IPS-18a (cell line): ENCODE results near the gene BLVRB.
"Not testable (repeated sequence)": the region's sequence is repeated elsewhere in the genome, so short reads cannot be mapped to it uniquely, and the experiment has no call there.

ENCODE experiments used
- H3K27ac ChIP-seq: one replicate; pipeline ENCODE4 v1.5.1; 2013; ENCODE audit warnings: low read length
- H3K27me3 ChIP-seq: one replicate; pipeline ENCODE4 v1.6.1; 2013; ENCODE audit warnings: mild to moderate bottlenecking, low read length; ENCODE audit not compliant: control insufficient read depth, insufficient read depth
- H3K36me3 ChIP-seq: one replicate; pipeline ENCODE4 v1.6.1; 2013; ENCODE audit warnings: low read depth, low read length; ENCODE audit not compliant: control insufficient read depth
- H3K4me1 ChIP-seq: one replicate; pipeline ENCODE4 v1.6.1; 2013; ENCODE audit warnings: low read depth, low read length; ENCODE audit not compliant: control insufficient read depth
- H3K4me3 ChIP-seq: one replicate; pipeline ENCODE4 v1.5.1; 2013; ENCODE audit warnings: low read length
- H3K9ac ChIP-seq: one replicate; pipeline ENCODE4 v1.6.1; 2013; ENCODE audit warnings: mild to moderate bottlenecking, low read length, moderate library complexity
- H3K9me3 ChIP-seq: one replicate; pipeline ENCODE4 v1.6.1; 2013; ENCODE audit warnings: low read depth, low read length; ENCODE audit not compliant: control insufficient read depth

The BLVRB gene

DNA sequence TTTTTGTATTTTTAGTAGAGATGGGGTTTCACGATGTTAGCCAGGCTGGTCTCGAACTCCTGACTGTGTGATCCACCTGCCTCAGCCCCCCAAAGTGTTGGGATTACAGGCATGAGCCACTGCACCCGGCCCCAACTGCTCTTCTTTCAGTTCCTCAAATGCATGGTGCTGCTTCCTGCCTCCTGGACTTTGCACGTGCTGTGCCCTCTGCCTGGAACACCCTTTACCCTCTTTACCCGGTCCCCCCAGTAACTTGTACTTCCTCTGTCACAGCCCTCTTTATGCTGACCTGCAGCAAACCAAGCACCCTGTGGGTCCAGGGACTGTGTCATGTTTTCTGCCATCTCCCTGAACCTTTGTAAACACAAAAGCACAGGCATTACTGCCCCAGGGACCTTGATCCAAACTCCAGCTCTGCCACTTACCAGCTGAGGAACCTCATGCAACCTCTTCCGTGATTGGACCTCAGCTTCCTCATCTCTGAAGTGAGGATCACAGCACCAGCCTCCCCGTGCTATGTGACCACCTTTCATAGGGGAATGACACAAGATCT lies 3.8 kb downstream of the BLVRB start:
- Histone ChIP-seq H3K4me1 (peaks cover 5% of the 10 kb centered on the region), H3K27me3 (peaks cover 14% of the 10 kb centered on the region), H3K9ac (no peak overlapping the region), H3K4me3 (no peak overlapping the region), H3K9me3 (no peaks in the 10 kb centered on the region), H3K36me3 (no peaks in the 10 kb centered on the region), H3K27ac (no peak overlapping the region)

DNA sequence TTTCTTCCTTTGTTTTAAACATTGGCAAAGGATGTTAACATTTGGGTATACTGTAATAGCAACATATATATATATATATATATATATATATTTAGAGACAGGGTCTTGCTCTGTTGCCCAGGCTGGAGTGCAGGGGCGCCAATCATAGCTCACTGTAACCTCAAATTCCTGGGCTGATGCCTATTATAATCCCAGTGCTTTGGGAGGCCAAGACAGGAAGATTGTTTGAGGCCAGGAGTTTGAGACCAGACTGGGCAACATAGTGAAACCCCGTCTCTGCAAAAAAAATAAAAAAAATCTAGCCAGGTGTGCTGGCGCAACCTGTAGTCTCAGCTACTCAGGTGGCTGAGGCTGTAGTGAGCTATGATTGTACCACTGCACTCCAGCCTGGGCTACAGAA lies 5.4 kb downstream of the BLVRB start:
- Histone ChIP-seq H3K9ac (no peak overlapping the region), H3K4me1 (no peaks in the 10 kb centered on the region), H3K9me3 (no peaks in the 10 kb centered on the region), H3K4me3 (no peak overlapping the region), H3K36me3 (no peaks in the 10 kb centered on the region), H3K27me3 (peaks cover 5% of the 10 kb centered on the region), H3K27ac (no peak overlapping the region)

DNA sequence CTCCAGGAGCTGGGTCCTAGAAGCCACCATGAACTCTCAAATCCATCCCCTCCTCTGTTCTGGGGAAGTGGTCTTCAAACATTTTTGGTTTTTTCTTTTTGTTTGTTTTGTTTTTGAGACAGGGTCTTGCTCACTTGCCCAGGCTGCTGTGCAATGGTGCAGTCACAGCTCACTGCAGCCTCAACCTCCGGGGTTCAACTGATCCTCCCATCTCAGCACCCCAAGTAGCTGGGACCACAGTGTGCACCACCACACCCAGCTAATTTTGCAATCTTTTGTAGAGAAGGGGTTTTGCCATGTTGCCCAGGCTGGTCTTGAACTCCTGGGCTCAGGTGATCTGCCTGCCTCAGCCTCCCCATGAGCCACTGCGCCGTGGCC lies 7.0 kb downstream of the BLVRB start:
- Histone ChIP-seq H3K27ac (no peak overlapping the region), H3K27me3 (no peaks in the 10 kb centered on the region), H3K4me3 (no peak overlapping the region), H3K36me3 (no peaks in the 10 kb centered on the region), H3K9ac (no peak overlapping the region), H3K4me1 (no peaks in the 10 kb centered on the region), H3K9me3 (no peaks in the 10 kb centered on the region)

DNA sequence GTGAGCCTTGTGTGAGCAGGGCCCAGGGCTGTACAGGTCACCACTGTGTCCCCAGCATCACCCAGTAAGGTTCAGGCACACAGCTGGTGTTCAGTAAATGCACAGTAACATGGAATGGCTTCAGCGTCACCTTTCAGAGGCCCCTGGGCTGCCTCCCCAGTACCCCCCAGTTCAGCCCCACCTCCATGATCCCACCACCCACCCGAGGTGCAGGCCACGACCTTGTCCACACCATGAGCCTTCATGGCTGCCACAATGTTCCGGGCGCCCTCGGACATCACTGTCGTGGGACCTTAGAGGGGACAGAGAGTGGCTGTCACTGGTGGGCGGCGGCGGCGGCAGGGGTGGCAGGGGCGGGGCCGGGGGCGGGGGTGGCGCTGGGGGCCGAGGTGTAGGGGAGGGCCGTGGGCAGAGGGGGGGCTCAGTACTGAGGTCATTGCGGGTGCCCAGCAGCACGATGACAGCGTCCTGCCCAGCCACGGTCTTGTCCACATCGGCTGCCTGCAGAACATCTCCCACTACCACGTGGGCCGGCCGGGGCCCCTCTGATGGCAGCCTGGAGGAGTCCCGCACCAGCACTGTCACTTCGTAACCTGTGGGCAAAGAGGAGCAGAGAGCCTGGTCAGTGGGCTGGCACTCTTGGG lies 7.5 kb downstream of the BLVRB start:
- no peak overlapping the region for H3K4me3 ChIP-seq
- H3K27me3 ChIP-seq: no peaks in the 10 kb centered on the region
- H3K9me3 ChIP-seq: no peaks in the 10 kb centered on the region
- no peaks in the 10 kb centered on the region for H3K4me1 ChIP-seq
- no peak overlapping the region for H3K9ac ChIP-seq
- no peak overlapping the region for H3K27ac ChIP-seq
- H3K36me3 ChIP-seq: no peaks in the 10 kb centered on the region

DNA sequence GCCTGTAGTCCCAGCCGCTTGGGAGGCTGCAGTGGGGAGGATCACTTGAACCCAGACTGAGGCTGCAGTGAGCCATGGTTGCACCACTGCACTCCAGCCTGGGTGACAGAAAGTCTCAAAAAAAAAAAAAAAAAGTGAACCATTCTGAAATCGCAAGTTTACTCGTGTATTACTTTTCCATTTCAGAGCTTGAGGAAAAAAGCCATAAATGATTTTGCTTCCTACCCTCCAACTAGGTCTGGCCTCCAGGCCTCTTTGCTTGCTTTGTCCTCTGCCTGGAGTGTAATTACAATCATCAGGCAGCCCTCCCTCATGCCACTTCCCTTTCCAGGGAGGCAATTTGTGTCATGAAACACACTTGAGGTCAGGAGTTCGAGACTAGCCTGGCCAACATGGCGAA lies 8.5 kb downstream of the BLVRB start:
- H3K27ac ChIP-seq: no peak overlapping the region
- no peak overlapping the region for H3K9ac ChIP-seq
- no peak overlapping the region for H3K4me3 ChIP-seq
- no peaks in the 10 kb centered on the region for H3K4me1 ChIP-seq
- no peaks in the 10 kb centered on the region for H3K27me3 ChIP-seq
- no peaks in the 10 kb centered on the region for H3K36me3 ChIP-seq
- no peaks in the 10 kb centered on the region for H3K9me3 ChIP-seq

DNA sequence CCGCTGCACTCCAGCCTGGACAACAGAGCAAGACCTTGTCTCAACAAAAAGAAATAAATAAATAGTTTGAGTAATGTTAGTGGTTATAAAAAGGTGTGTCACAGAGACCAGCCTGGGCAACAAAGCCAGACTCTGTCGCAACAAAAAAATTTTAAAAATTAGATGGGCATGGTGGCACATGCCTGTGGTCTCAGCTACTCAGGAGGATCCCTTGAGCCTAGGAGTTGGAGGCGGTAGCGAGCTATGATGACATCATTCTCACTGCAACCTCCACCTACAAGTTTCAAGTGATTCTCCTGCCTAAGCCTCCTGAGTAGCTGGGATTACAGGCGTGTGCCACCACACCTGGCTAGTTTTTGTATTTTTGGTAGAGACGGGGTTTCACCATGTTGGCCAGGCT lies 11.6 kb downstream of the BLVRB start:
- H3K4me3 ChIP-seq, H3K9ac ChIP-seq, H3K9me3 ChIP-seq, H3K27ac ChIP-seq, H3K27me3 ChIP-seq, H3K36me3 ChIP-seq, H3K4me1 ChIP-seq: not testable (repeated sequence)

DNA sequence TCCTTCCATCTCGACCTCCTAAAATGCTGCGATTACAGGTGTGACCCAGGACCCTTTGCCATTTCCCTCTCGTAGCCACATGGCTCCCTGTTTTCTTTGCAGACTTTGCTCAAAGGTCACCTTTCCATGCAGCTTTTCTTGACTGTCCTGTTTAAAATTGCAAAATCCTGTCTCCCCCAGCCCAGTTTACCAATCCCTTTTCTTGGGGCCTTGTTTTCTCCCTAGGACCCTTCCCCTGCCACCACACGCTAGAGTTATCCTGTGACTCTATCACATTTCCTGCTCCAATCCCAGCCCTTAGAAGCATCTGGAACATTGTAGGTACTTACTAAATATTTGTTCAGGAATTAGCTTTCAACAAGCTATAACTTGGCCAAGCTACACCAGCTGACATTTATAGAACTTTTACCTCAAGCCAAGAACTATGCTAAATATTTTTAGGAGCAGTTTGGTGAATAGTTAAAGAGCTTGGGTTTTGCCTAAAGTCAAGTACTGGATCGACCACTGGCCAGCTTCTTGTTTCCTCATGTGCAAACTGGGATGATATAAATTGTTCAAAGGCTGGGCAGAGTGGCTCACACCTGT lies 12.3 kb downstream of the BLVRB start:
- Histone ChIP-seq H3K9me3 (no peaks in the 10 kb centered on the region), H3K9ac (no peak overlapping the region), H3K27ac (no peak overlapping the region), H3K4me3 (no peak overlapping the region), H3K27me3 (no peaks in the 10 kb centered on the region), H3K36me3 (no peaks in the 10 kb centered on the region), H3K4me1 (no peaks in the 10 kb centered on the region)

DNA sequence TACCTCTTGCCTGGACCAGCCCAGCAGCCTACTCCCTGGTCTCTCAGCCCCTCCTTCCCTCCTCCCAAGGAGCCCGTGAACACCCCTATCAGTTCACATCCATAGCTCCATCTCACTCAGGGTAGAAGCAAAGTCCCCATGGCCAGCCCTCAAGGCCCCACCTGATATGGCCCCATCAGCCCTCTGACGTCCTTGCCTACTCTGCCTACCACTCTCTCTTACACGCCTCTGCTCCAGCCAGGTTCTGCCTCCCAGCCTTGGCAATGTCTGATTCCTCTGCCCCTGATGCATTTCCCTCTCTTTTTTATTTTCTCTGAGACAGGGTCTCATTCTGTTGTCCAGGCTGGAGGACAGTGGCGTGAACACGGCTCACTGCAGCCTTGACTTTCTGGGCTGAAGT lies 13.5 kb downstream of the BLVRB start:
- Histone ChIP-seq H3K36me3 (no peaks in the 10 kb centered on the region), H3K9ac (no peak overlapping the region), H3K27ac (no peak overlapping the region), H3K4me1 (no peaks in the 10 kb centered on the region), H3K27me3 (no peaks in the 10 kb centered on the region), H3K4me3 (no peak overlapping the region), H3K9me3 (no peaks in the 10 kb centered on the region)

DNA sequence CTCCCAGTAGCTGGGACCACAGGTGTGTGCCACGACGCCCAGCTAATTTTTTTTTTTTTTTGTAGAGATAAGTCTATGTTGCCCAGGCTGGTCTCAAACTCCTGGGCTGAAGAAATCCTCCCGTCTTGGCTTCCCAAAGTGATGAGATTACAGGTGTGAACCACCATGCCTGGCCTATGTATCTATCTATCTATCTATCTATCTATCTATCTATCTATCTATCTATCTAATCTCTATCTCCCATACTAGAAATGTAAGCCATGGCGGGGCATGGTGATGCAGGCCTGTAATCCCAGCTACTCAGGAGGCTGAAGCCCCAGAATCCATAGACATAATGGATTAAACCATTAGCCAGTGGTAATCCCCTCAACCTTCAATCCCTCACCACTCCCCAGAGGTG lies 14.9 kb downstream of the BLVRB start:
- Histone ChIP-seq H3K9ac (no peak overlapping the region), H3K4me3 (no peak overlapping the region), H3K27me3 (no peaks in the 10 kb centered on the region), H3K4me1 (peaks cover 7% of the 10 kb centered on the region), H3K27ac (no peak overlapping the region), H3K36me3 (no peaks in the 10 kb centered on the region), H3K9me3 (no peaks in the 10 kb centered on the region)

DNA sequence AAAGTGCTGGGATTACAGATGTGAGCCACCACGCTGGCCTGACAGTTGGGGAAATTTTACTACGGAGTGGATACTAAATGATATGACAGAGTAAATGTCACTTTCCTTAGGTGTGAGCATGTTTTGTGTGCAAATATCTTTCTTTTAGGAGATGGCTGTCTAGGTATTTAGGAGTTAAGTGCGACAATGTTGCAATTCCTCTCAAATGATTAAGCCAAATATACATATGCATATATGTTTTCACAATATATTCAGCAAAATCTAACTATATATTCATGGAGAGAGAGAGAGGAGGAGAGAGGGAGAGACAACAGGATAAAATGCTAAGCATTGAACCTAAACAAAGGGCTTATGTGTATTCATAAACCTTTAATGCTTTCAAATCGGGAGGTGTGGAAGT lies 16.0 kb downstream of the BLVRB start:
- no peaks in the 10 kb centered on the region for H3K36me3 ChIP-seq
- H3K4me1 ChIP-seq: peaks cover 10% of the 10 kb centered on the region
- no peak overlapping the region for H3K9ac ChIP-seq

DNA sequence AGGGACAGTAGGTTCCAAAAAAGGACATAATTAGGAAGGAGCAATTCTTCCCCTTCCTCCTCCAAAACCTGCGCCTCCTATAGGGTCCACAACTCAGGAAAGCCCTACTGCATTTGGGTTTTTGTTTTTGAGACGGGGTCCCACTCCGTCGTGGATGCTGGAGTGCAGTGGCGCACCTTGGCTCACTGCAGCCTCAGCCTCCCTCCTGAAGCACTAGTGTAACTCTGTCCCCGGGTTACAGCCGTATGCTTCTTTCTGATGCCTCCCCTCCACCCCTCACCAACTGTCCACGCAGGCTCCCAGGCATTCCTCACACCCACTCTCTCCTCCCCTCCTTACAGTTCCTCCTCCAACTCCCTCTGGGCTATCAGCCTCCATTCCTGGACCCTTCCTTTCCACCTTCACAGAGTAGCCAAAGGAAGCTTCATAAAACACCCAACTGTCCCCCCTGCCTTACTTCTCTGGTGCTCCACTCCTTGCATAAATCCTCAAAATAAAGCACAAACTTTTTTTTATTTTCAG lies 19.2 kb downstream of the BLVRB start:
- H3K27me3 ChIP-seq: no peaks in the 10 kb centered on the region
- H3K4me3 ChIP-seq: no peak overlapping the region
- H3K36me3 ChIP-seq: peaks cover 7% of the 10 kb centered on the region
- peaks cover 17% of the 10 kb centered on the region for H3K4me1 ChIP-seq
- H3K27ac ChIP-seq: no peak overlapping the region
- no peak overlapping the region for H3K9ac ChIP-seq
- H3K9me3 ChIP-seq: no peaks in the 10 kb centered on the region

More for the DNA sequence above, 16.0 kb downstream of the BLVRB start:
- Histone ChIP-seq H3K9me3 (no peaks in the 10 kb centered on the region), H3K27ac (no peak overlapping the region), H3K27me3 (no peaks in the 10 kb centered on the region), H3K4me3 (no peak overlapping the region)

DNA sequence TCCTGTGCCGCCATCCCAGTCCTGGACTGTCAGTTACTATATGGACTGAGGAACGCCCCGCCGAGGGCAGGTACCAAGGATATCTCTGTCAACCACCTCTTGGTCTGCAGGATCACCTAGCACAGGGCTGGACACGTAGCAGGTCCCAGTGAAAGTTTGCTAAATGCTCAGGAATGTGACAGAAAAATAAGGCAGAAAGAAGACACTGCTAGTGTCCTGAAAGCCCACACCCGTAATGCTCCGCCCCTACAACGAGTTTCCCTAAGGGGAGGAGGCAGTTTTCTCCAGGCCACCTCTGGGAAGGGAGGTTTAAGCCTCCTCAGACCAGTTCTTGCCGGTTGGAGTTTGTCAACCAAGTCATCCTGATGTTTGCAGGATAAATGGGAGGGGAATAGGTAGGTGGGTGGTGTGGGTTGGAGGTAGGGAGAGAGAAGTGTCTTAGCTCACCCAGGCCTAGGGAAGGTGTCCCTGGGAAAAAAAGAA lies 19.7 kb downstream of the BLVRB start:
- no peak overlapping the region for H3K4me3 ChIP-seq
- H3K27ac ChIP-seq: no peak overlapping the region
- H3K9me3 ChIP-seq: no peaks in the 10 kb centered on the region
- H3K4me1 ChIP-seq: peaks cover 17% of the 10 kb centered on the region
- H3K36me3 ChIP-seq: peaks cover 12% of the 10 kb centered on the region
- no peaks in the 10 kb centered on the region for H3K27me3 ChIP-seq
- no peak overlapping the region for H3K9ac ChIP-seq
